CD14-positive monocyte (primary cell): ENCODE results near the gene CLK2. TPM values are rescaled to one million over a fixed set of nuclear protein-coding genes. Genes with fewer than 3 reads are reported as not detected.

Experiments used
- DNase-seq, 3 donors: peaks; one replicate each; pipeline ENCODE4 v3.0.0-alpha.2; 2011 to 2022
- H2AFZ ChIP-seq: 2 replicates; pipeline ENCODE4 v1.6.0; 2012; ENCODE audit warnings: mild to moderate bottlenecking, low read depth, low read length, inconsistent platforms; ENCODE audit not compliant: insufficient read depth, poor library complexity, severe bottlenecking
- H3K27ac ChIP-seq, 2 donors: 1 replicate in 1 of 2; 2 replicates in 1 of 2; pipeline ENCODE4 v1.5.1; 2012 to 2013; ENCODE audit warnings: low read length in 2 of 2, control low read depth in 1 of 2, inconsistent platforms in 1 of 2, low read depth in 1 of 2, mild to moderate bottlenecking in 1 of 2
- H3K27me3 ChIP-seq, 2 donors: one replicate each; pipeline versions ENCODE4 v1.6.0 to v1.6.1; 2011 to 2013; ENCODE audit warnings: low read length in 2 of 2; ENCODE audit not compliant: control insufficient read depth in 2 of 2, insufficient read depth in 2 of 2
- H3K36me3 ChIP-seq, 2 donors: replicated peaks in 1 of 2; 1 replicate in 1 of 2; 2 replicates in 1 of 2; pipeline versions ENCODE4 v1.5.1 to v1.6.1; 2012 to 2013; ENCODE audit warnings: low read length in 2 of 2, control low read depth in 1 of 2, inconsistent platforms in 1 of 2, mild to moderate bottlenecking in 1 of 2; ENCODE audit not compliant: insufficient read depth in 2 of 2, control insufficient read depth in 1 of 2
- H3K4me1 ChIP-seq, 2 donors: 1 replicate in 1 of 2; 2 replicates in 1 of 2; pipeline versions ENCODE4 v1.5.1 to v1.6.1; 2012 to 2013; ENCODE audit warnings: low read length in 2 of 2, control low read depth in 1 of 2, inconsistent platforms in 1 of 2, mild to moderate bottlenecking in 1 of 2, moderate library complexity in 1 of 2; ENCODE audit not compliant: insufficient read depth in 2 of 2, control insufficient read depth in 1 of 2
- H3K4me2 ChIP-seq: replicated peaks from 2 replicates; pipeline ENCODE3; 2012; ENCODE audit warnings: low read length, moderate library complexity, mild to moderate bottlenecking; ENCODE audit not compliant: poor library complexity, severe bottlenecking; ENCODE audit errors: extremely low read depth
- H3K4me3 ChIP-seq, 3 experiments: fragments of 200-600 bp in 1 of 3; sonication (generic) in 1 of 3; replicated peaks in 1 of 3; 1 replicate in 2 of 3; 2 replicates in 1 of 3; pipeline ENCODE4 v1.5.1; 2011 to 2013; ENCODE audit warnings: low read length in 3 of 3, mild to moderate bottlenecking in 3 of 3, control low read depth in 2 of 3, low read depth in 2 of 3, inconsistent platforms in 1 of 3, moderate library complexity in 1 of 3
- H3K79me2 ChIP-seq: 2 replicates; pipeline ENCODE4 v1.6.0; 2012; ENCODE audit warnings: mild to moderate bottlenecking, control low read depth, inconsistent platforms, low read length, moderate library complexity; ENCODE audit not compliant: insufficient read depth
- H3K9ac ChIP-seq: 2 replicates; pipeline ENCODE4 v1.6.0; 2017; ENCODE audit warnings: low read length, mild to moderate bottlenecking; ENCODE audit not compliant: insufficient read depth, poor library complexity, severe bottlenecking
- H3K9me3 ChIP-seq, 2 donors: replicated peaks in 1 of 2; 1 replicate in 1 of 2; 2 replicates in 1 of 2; pipeline versions ENCODE4 v1.5.1 to v1.6.1; 2012 to 2013; ENCODE audit warnings: low read length in 2 of 2, control low read depth in 1 of 2; ENCODE audit not compliant: control insufficient read depth in 1 of 2, insufficient read depth in 1 of 2
- H4K20me1 ChIP-seq: 2 replicates; pipeline ENCODE4 v1.6.0; 2012; ENCODE audit warnings: mild to moderate bottlenecking, low read length, control low read depth, moderate library complexity; ENCODE audit not compliant: insufficient read depth
- H3K27ac Mint-ChIP-seq, 7 donors: one replicate each; pipeline ENCODE4 v1.8.0; 2020; ENCODE audit warnings: mild to moderate bottlenecking in 7 of 7, mixed read lengths in 7 of 7, moderate library complexity in 6 of 7, inconsistent platforms in 2 of 7
- H3K27me3 Mint-ChIP-seq, 3 donors: one replicate each; pipeline ENCODE4 v1.8.0; 2021 to 2022; ENCODE audit warnings: low read depth in 3 of 3, mild to moderate bottlenecking in 3 of 3, mixed read lengths in 3 of 3, moderate library complexity in 3 of 3, inconsistent platforms in 1 of 3
- H3K36me3 Mint-ChIP-seq, 2 donors: one replicate each; pipeline ENCODE4 v1.8.0; 2020; ENCODE audit warnings: mixed read lengths in 2 of 2, inconsistent platforms in 1 of 2, mild to moderate bottlenecking in 1 of 2
- H3K4me1 Mint-ChIP-seq: one replicate; pipeline ENCODE4 v1.8.0; 2020; ENCODE audit warnings: mild to moderate bottlenecking, mixed read lengths
- H3K4me3 Mint-ChIP-seq, 2 donors: one replicate each; pipeline ENCODE4 v1.8.0; 2020; ENCODE audit warnings: mild to moderate bottlenecking in 2 of 2, mixed read lengths in 2 of 2, moderate library complexity in 1 of 2
- H3K9me3 Mint-ChIP-seq, 7 donors: one replicate each; pipeline ENCODE4 v1.8.0; 2020 to 2022; ENCODE audit warnings: mixed read lengths in 7 of 7, mild to moderate bottlenecking in 6 of 7, moderate library complexity in 6 of 7, inconsistent platforms in 2 of 7
- CTCF ChIP-seq: fragments of 200-600 bp; IDR thresholded peaks from one replicate; pipeline ENCODE4 v1.8.0; 2022; ENCODE audit warnings: antibody characterized with exemption, mild to moderate bottlenecking
- WGBS: methylation state at CpG from one replicate; pipeline ENCODE4 v1.1.5; 2013; ENCODE audit warnings: missing lambda C conversion rate; ENCODE audit not compliant: insufficient coverage; 5-methylcytosine and 5-hydroxymethylcytosine counted together
- intact Hi-C, 2 donors: fragments of 100-400 bp; cut with micrococcal nuclease; formaldehyde crosslinking; loops; one replicate each; pipeline versions ENCODE4 v1.15.0 to v1.15.1; 2023
- polyA plus RNA-seq, 3 donors: library from polyadenylated mRNA; depleted of rRNA in 1 of 3; unstranded in 2 of 3; stranded (reverse) in 1 of 3; fragments of 300-500 nt in 2 of 3; fragments of >200 nt in 1 of 3; fragmentation: Illumina TruSeq in 2 of 3; gene quantifications; 1 replicate in 2 of 3; 2 replicates in 1 of 3; pipeline ENCODE4 v1.2.3, GENCODE V29; 2012 to 2021

The CLK2 gene
- polyA plus RNA-seq, 3 donors, result 7.3 to 143 (median 9.6) TPM

- WGBS, result 6% methylated on average over 30 of the region's 35 CpGs
- Histone ChIP-seq H3K79me2 (peaks cover 3% of the 10 kb centered on the region), H3K4me3 (peak overlapping the region; percentile 76 to 88 (median 78)), H3K9me3 (no peaks in the 10 kb centered on the region), H3K27ac (peak overlapping the region in 1 of 2 donors; percentile 72), H4K20me1 (no peaks in the 10 kb centered on the region), H2AFZ (peak overlapping the region; percentile 92), H3K4me2 (peak overlapping the region; percentile 97), H3K36me3 (peaks cover 8 to 27% of the 10 kb centered on the region in 2 donors), H3K27me3 (no peaks in the 10 kb centered on the region), H3K4me1 (peaks cover 32 to 39% of the 10 kb centered on the region in 2 donors), H3K9ac (peak overlapping the region; percentile 61)
- Mint-ChIP-seq H3K27me3 (peaks cover 0 to 5% (median 1%) of the 10 kb centered on the region in 3 donors), H3K4me1 (peaks cover 34% of the 10 kb centered on the region), H3K36me3 (peaks cover 26 to 33% of the 10 kb centered on the region in 2 donors), H3K27ac (peak overlapping the region in 2 of 7 donors; percentile 36 to 42), H3K9me3 (no peaks in the 10 kb centered on the region), H3K4me3 (peak overlapping the region; percentile 87 to 93)
- intact Hi-C loops, result loop anchor here (5.0 kb wide), 2 partner anchors 68 to 338 kb away; partner anchors contain the start of gene RUSC1 (in 1 of the 2)
- no peak for TF ChIP-seq CTCF
- DNase-seq, result no peak
Observed at GRCh38 chr1:155254714-155255242, 18.5 kb downstream of the CLK2 start.

GRCh38 chr1:155254228-155254713 is 19.0 kb downstream of the CLK2 start:
- WGBS, result 55% methylated on average over 8 of the region's 12 CpGs
- intact Hi-C loops, result loop anchor here (5.0 kb wide), 2 partner anchors 68 to 338 kb away; partner anchors contain the start of gene RUSC1 (in 1 of the 2)
- Histone ChIP-seq H3K9ac (peak overlapping the region; percentile 61), H4K20me1 (no peaks in the 10 kb centered on the region), H3K4me1 (peaks cover 32 to 39% of the 10 kb centered on the region in 2 donors), H2AFZ (peak overlapping the region; percentile 92), H3K4me2 (peak overlapping the region; percentile 97), H3K27ac (no peak overlapping the region), H3K9me3 (no peaks in the 10 kb centered on the region), H3K27me3 (no peaks in the 10 kb centered on the region), H3K36me3 (peaks cover 8 to 22% of the 10 kb centered on the region in 2 donors), H3K79me2 (peaks cover 3% of the 10 kb centered on the region), H3K4me3 (peak overlapping the region in 2 of 3 experiments; percentile 78 to 88)
- no peak for DNase-seq
- Mint-ChIP-seq H3K4me3 (peak overlapping the region; percentile 87 to 93), H3K4me1 (peaks cover 34% of the 10 kb centered on the region), H3K27me3 (peaks cover 0 to 5% (median 1%) of the 10 kb centered on the region in 3 donors), H3K36me3 (peaks cover 22 to 28% of the 10 kb centered on the region in 2 donors), H3K27ac (peak overlapping the region in 3 of 7 donors; percentile 36 to 48 (median 42)), H3K9me3 (no peaks in the 10 kb centered on the region)
- TF ChIP-seq CTCF, result no peak
